Uterus (tissue), 4 donors: Measurements from ENCODE around the gene SLC25A12. TPM values are rescaled to one million over a fixed set of nuclear protein-coding genes. Genes with fewer than 3 reads are reported as not detected.
"Not testable (repeated sequence)": the region's sequence is repeated elsewhere in the genome, so short reads cannot be mapped to it uniquely, and the experiment has no call there.

ENCODE experiments used
- DNase-seq, 2 donors: peaks; one replicate each; pipeline ENCODE4 v3.0.0-alpha.2; 2019 to 2020
- H3K27ac ChIP-seq, 2 donors: fragments of 200-600 bp; sonication (generic); 1 replicate in 1 of 2; 2 replicates in 1 of 2; pipeline ENCODE4 v1.5.1; 2016 to 2018
- H3K27me3 ChIP-seq, 2 donors: fragments of 200-600 bp; sonication (generic); one replicate each; pipeline ENCODE4 v1.5.1; 2018 to 2019; ENCODE audit warnings: control low read depth in 1 of 2
- H3K36me3 ChIP-seq, 2 donors: fragments of 200-600 bp; sonication (generic); one replicate each; pipeline ENCODE4 v1.5.1; 2019; ENCODE audit warnings: control low read depth in 1 of 2
- H3K4me1 ChIP-seq, 2 donors: fragments of 200-600 bp; sonication (generic); one replicate each; pipeline ENCODE4 v1.5.1; 2018 to 2019; ENCODE audit warnings: control low read depth in 1 of 2
- H3K4me3 ChIP-seq, 2 donors: fragments of 200-600 bp; sonication (generic); 1 replicate in 1 of 2; 2 replicates in 1 of 2; pipeline ENCODE4 v1.5.1; 2018 to 2019; ENCODE audit warnings: mild to moderate bottlenecking in 1 of 2
- H3K9me3 ChIP-seq, 2 donors: fragments of 200-600 bp; sonication (generic); one replicate each; pipeline ENCODE4 v1.5.1; 2019; ENCODE audit warnings: control low read depth in 1 of 2
- CTCF ChIP-seq, 4 experiments: fragments of 200-600 bp in 2 of 4; fragments of 450-650 bp in 2 of 4; sonication (generic) in 2 of 4; IDR thresholded peaks; one replicate each; pipeline ENCODE4 v1.5.1; 2016 to 2019; ENCODE audit warnings: antibody characterized with exemption in 4 of 4, mild to moderate bottlenecking in 2 of 4, moderate library complexity in 1 of 4
- POLR2A ChIP-seq, 2 donors: fragments of 450-650 bp; IDR thresholded peaks; one replicate each; pipeline ENCODE4 v1.6.1; 2016; ENCODE audit warnings: antibody characterized with exemption in 2 of 2, mild to moderate bottlenecking in 1 of 2, moderate library complexity in 1 of 2
- intact Hi-C: fragments of 100-400 bp; cut with DNase I; formaldehyde crosslinking; loops from one replicate; pipeline ENCODE4 v1.15.1; 2023; ENCODE audit warnings: low total_unique reads
- total RNA-seq, 4 donors: library from RNA; depleted of rRNA in 3 of 4; stranded (reverse); fragments of >200 nt in 3 of 4; gene quantifications; one replicate each; pipeline versions ENCODE4 v1.1.0 to v1.2.4, GENCODE V29; 2014 to 2023
- donor health status: DM: yes; HTN: yes; CAD: no.

SLC25A12 gene
- total RNA-seq, 4 donors from 2014 or later, result 25.9 to 69.4 (median 35.3) TPM

DNA sequence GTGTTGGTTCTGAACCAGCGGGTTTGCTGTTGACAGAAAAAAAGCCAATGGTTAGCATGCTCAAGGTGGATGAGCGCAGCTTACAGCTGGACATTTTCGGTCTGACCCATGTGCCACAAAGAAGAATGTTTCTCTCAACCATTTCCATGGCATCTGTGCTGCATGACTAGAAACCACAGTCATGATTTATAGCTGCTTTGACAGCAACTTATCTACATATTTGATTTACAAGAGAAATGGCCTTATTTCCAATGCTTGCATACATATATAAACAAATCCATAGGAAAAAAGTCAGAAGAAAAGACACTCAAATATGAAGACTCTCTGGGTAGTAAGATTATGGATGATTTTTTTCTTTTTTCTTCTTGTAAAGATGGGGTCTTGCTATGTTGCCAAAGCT, 108.6 kb downstream of the SLC25A12 start:
- H3K36me3 ChIP-seq, result no peaks in the 10 kb centered on the region
- no peak overlapping the region for H3K27ac ChIP-seq
- H3K4me1 ChIP-seq, result no peaks in the 10 kb centered on the region
- intact Hi-C loops, result no loop called here
- no peak for DNase-seq
- no peak overlapping the region for H3K4me3 ChIP-seq
- no peaks in the 10 kb centered on the region for H3K27me3 ChIP-seq
- peaks cover 0 to 4% of the 10 kb centered on the region in 2 donors for H3K9me3 ChIP-seq
- TF ChIP-seq POLR2A (IDR thresholded peaks at IDR 0.05), result no peak
- TF ChIP-seq CTCF (IDR thresholded peaks at IDR 0.05), result no peak

- no peak for DNase-seq
- Histone ChIP-seq H3K9me3 (peaks cover 0 to 7% of the 10 kb centered on the region in 2 donors), H3K27me3 (no peaks in the 10 kb centered on the region), H3K4me3 (no peak overlapping the region), H3K27ac (no peak overlapping the region), H3K4me1 (no peaks in the 10 kb centered on the region), H3K36me3 (no peaks in the 10 kb centered on the region)
- TF ChIP-seq CTCF (IDR thresholded peaks at IDR 0.05), result no peak
- no peak for TF ChIP-seq POLR2A (IDR thresholded peaks at IDR 0.05)
- intact Hi-C loops, result no loop called here
These were observed 115.5 kb downstream of the SLC25A12 start for GRCh38 chr2:171778515-171778914.

DNA sequence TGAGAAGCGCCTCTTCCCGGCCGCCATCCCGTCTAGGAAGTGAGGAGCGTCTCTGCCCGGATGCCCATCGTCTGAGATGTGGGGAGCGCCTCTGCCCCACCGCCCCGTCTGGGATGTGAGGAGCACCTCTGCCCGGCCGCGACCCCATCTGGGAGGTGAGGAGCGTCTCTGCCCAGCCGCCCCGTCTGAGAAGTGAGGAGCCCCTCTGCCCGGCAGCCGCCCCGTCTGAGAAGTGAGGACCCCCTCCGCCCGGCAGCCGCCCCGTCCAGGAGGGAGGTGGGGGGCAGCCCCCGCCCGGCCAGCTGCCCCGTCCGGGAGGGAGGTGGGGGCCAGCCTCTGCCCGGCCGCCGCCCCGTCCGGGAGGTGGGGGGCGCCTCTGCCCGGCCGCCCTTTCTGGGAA, 119.5 kb downstream of the SLC25A12 start:
- H3K4me1 ChIP-seq, H3K27ac ChIP-seq, intact Hi-C loops, H3K27me3 ChIP-seq, H3K36me3 ChIP-seq, DNase-seq, H3K9me3 ChIP-seq, H3K4me3 ChIP-seq: not testable (repeated sequence)

- DNase-seq, result no peak
- Histone ChIP-seq H3K4me1 (no peaks in the 10 kb centered on the region), H3K4me3 (no peak overlapping the region), H3K36me3 (no peaks in the 10 kb centered on the region), H3K27ac (no peak overlapping the region), H3K27me3 (no peaks in the 10 kb centered on the region), H3K9me3 (no peaks in the 10 kb centered on the region)
- intact Hi-C loops, result no loop called here
- TF ChIP-seq CTCF (IDR thresholded peaks at IDR 0.05), result no peak
- no peak for TF ChIP-seq POLR2A (IDR thresholded peaks at IDR 0.05)
These were observed 121.7 kb downstream of the SLC25A12 start for GRCh38 chr2:171772373-171772772.

DNA sequence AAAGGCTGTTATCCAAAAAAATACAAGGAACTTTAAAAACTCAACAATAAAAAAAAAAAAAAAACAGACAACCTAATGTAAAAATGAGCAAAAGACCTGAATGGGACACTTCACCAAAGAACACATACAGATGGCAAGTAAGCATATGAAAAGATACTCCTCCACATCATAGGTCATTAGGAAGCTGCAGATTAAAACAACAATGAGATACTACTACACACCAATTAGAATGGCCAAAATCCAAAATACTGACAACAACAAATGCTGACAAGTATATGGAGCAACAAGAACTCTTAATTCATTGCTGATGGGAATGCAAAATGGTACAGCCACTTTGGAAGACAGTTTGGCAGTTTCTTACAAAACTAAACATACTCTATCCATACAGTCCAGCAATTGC, 122.6 kb downstream of the SLC25A12 start:
- Histone ChIP-seq H3K36me3 (no peaks in the 10 kb centered on the region), H3K4me1 (no peaks in the 10 kb centered on the region), H3K27me3 (no peaks in the 10 kb centered on the region), H3K27ac (no peak overlapping the region), H3K4me3 (no peak overlapping the region), H3K9me3 (no peaks in the 10 kb centered on the region)
- DNase-seq, result no peak
- intact Hi-C loops, result no loop called here
- TF ChIP-seq CTCF (IDR thresholded peaks at IDR 0.05) (no peak), POLR2A (IDR thresholded peaks at IDR 0.05) (no peak)

GRCh38 chr2:171763602-171764001, 130.4 kb downstream of the SLC25A12 start:
- Histone ChIP-seq H3K27me3 (no peaks in the 10 kb centered on the region), H3K4me3 (no peak overlapping the region), H3K36me3 (no peaks in the 10 kb centered on the region), H3K4me1 (no peaks in the 10 kb centered on the region), H3K9me3 (no peaks in the 10 kb centered on the region), H3K27ac (no peak overlapping the region)
- DNase-seq, result no peak
- intact Hi-C loops, result no loop called here
- TF ChIP-seq POLR2A (IDR thresholded peaks at IDR 0.05) (no peak), CTCF (IDR thresholded peaks at IDR 0.05) (no peak)
